Measurements from ENCODE around the gene VSTM2B.

VSTM2B gene

DNA sequence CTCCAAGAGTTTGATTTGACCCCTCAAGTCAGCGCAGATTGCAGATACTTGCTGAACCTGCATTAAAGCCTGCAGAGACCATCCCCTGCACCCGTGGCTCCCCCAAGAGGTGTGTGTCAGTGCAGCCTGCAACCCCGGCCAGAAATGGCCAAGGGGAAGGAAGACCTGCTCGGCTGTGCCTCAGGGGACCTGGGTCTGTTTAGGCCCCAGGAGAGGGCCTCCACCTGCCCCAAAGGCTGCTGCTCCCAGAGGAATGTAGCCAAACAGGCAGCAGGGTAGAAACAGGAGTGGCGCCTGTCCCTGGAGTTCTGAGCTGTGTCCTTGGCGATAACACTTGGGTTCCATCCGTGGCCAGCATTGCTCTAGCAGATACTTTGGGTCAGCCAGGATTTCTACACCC is 88.3 kb downstream of the VSTM2B start:
- Histone ChIP-seq H3K27ac (ENCODE audit: low read length) (no peak overlapping the region), H3K4me3 (ENCODE audit: low read length) (no peak overlapping the region), H3K79me2 (ENCODE audit: low read length) (no peaks in the 10 kb centered on the region), H3K36me3 (replicated peaks; ENCODE audit: insufficient read depth, low read length) (no peaks in the 10 kb centered on the region; the same call in 1 of the 2 replicates), H3K9me2 (replicated peaks; ENCODE audit: insufficient read depth, low read length) (no peaks in the 10 kb centered on the region), H3K9me3 (replicated peaks; ENCODE audit: insufficient read depth, low read length) (no peaks in the 10 kb centered on the region), H3K4me2 (ENCODE audit: low read depth, low read length) (no peak overlapping the region), H4K20me1 (ENCODE audit: insufficient read depth, low read length) (no peaks in the 10 kb centered on the region), H3F3A (ENCODE audit: insufficient read depth, low read length) (no peaks in the 10 kb centered on the region), H2AFZ (ENCODE audit: low read length) (no peak overlapping the region), H3K4me1 (ENCODE audit: low read length) (no peaks in the 10 kb centered on the region), H3K27me3 (replicated peaks; ENCODE audit: insufficient read depth, low read length) (peaks cover 3% of the 10 kb centered on the region; the same call in 1 of the 2 replicates), H3K9ac (ENCODE audit: low read length) (no peak overlapping the region)
- DNase-seq, result no peak
- TF ChIP-seq, protein P1, sequence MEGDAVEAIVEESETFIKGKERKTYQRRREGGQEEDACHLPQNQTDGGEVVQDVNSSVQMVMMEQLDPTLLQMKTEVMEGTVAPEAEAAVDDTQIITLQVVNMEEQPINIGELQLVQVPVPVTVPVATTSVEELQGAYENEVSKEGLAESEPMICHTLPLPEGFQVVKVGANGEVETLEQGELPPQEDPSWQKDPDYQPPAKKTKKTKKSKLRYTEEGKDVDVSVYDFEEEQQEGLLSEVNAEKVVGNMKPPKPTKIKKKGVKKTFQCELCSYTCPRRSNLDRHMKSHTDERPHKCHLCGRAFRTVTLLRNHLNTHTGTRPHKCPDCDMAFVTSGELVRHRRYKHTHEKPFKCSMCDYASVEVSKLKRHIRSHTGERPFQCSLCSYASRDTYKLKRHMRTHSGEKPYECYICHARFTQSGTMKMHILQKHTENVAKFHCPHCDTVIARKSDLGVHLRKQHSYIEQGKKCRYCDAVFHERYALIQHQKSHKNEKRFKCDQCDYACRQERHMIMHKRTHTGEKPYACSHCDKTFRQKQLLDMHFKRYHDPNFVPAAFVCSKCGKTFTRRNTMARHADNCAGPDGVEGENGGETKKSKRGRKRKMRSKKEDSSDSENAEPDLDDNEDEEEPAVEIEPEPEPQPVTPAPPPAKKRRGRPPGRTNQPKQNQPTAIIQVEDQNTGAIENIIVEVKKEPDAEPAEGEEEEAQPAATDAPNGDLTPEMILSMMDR (IDR thresholded peaks at IDR 0.05; ENCODE audit: low read length), result no peak
- TF ChIP-seq EZH2 (optimal IDR thresholded peaks at IDR 0.05; ENCODE audit: low read depth, low read length) (no peak), EZH2phosphoT487 (IDR thresholded peaks at IDR 0.05; ENCODE audit: low read length) (no peak)
